Mucosa of stomach (tissue), 1 donor: ENCODE data around the gene ZNF846.

Source experiments
- H3K27me3 ChIP-seq: one replicate; pipeline ENCODE4 v1.7.0; 2013; ENCODE audit warnings: mild to moderate bottlenecking, low read length; ENCODE audit not compliant: control insufficient read depth, insufficient read depth
- H3K36me3 ChIP-seq: one replicate; pipeline ENCODE4 v1.7.0; 2013; ENCODE audit warnings: low read length; ENCODE audit not compliant: control insufficient read depth, insufficient read depth
- H3K4me1 ChIP-seq: one replicate; pipeline ENCODE4 v1.7.0; 2013; ENCODE audit warnings: mild to moderate bottlenecking, low read length; ENCODE audit not compliant: control insufficient read depth, insufficient read depth
- H3K4me3 ChIP-seq: one replicate; pipeline ENCODE4 v1.7.0; 2013; ENCODE audit warnings: low read length
- H3K9ac ChIP-seq: one replicate; pipeline ENCODE4 v1.7.0; 2013; ENCODE audit warnings: mild to moderate bottlenecking, low read length, moderate library complexity
- H3K9me3 ChIP-seq: one replicate; pipeline ENCODE4 v1.7.0; 2013; ENCODE audit warnings: mild to moderate bottlenecking, low read length, moderate library complexity; ENCODE audit not compliant: control insufficient read depth
- donor health status: Pancreatic carcinoma.

ZNF846 gene

DNA sequence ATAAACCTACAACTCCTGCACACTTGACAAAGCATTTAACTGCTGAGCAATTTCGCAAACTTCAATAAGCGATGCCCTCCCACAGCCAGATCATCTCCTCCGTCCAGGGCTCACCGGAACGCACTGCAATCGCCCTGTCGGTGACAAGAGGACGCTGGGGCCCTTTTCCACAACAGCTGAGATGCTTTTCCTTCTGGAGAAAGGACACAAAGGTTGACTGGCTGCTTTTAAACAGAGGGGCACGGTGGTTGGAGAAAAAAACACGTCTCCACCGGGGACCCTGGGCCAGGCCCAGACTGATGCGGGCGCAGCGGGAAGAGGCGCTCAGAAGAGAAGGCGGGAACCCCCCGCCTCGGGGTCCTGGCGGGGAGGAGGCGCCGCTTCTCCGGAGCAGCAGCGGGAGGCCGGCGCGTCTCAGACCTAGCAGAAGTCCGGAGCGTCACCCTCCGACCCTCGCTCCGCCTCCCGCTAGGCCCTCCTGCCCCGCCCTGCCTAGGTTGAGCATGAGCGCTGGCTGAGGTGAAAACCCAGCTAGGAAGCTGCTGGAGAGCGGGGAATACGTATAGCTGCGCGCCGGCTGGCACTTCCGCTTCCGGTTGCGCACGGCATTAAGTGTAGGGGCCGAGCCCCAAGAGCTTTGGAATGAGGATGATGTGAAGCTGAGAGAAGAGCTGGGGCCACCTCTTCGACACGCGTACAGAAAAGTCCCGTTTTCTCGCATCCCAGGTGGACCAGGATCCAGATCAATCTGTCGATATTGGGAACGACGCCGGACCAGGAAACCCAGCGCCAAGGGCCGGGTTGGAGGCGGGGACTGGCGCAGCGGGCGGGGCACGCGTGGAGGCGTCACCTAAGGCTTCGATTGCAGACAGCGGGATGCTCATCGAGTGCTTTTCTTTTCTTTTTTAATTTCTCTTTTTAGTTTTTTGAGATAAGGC lies at the start of gene ZNF846:
TSS of gene ZNF846 (minus strand) at position 564 of the 938 bp plus-strand sequence. CDS start 3,788 bp downstream, outside the sequence.
- Histone ChIP-seq H3K36me3 (no peaks in the 10 kb centered on the region), H3K9me3 (no peaks in the 10 kb centered on the region), H3K27me3 (no peaks in the 10 kb centered on the region)

DNA sequence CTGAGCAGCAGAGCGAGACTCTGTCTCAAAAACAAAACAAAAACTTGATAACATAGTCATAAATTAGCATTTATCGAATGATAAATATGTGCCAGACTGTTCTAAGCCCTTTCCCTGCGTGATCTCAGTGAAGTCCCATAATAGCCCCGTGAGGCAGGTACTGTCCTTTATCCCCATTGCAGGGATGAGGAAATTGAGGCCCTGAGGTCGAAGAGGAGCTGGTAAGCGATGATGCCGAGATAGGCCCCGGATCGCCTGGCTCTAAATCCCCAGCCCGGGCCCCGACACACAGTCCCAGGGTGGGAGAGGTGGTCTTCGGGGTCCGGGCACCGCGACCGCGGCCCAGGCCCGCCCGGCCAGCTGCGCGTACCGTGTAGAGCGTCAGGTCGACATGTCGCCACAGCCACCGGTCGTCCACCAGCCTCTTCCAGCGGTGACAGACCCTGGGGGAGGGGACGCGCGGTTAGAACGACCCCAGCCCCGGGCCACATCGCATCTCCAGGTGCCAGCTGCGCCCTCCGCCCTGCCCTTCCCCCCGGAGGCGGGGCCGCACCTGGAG lies 49.7 kb upstream of the ZNF846 start:
- Histone ChIP-seq H3K27me3 (no peaks in the 10 kb centered on the region), H3K9me3 (no peaks in the 10 kb centered on the region), H3K4me3 (peak overlapping the region; percentile 81), H3K36me3 (no peaks in the 10 kb centered on the region), H3K9ac (peak overlapping the region; percentile 77), H3K4me1 (peaks cover 9% of the 10 kb centered on the region)

More for the DNA sequence above, at the start of gene ZNF846:
- H3K9ac ChIP-seq = peak within 1 kb of the TSS; percentile 96
- H3K4me1 ChIP-seq = no peaks in the 10 kb centered on the region
- peak within 1 kb of the TSS; percentile 77 for H3K4me3 ChIP-seq

DNA sequence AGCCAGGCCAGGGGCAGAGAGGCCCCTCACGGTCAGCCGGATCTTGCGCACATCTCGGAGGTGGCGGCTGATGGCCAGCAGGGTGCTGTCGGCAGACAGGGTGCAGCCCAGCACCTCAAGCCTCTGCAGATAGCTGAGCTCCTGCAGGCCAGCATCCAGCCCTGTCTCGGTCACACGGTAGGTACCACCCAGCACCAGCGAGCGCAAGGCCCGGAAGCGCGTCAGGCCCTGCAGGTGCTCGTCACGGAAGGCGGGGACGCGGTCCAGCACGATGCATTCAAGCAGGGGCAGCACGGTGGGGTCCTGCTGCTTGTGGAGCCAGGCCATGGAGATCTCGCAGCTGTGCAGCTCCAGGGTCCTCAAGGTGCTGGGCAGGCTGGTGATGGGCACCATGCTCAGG lies 42.6 kb upstream of the ZNF846 start:
- Histone ChIP-seq H3K36me3 (no peaks in the 10 kb centered on the region), H3K27me3 (no peaks in the 10 kb centered on the region), H3K9me3 (no peaks in the 10 kb centered on the region)

DNA sequence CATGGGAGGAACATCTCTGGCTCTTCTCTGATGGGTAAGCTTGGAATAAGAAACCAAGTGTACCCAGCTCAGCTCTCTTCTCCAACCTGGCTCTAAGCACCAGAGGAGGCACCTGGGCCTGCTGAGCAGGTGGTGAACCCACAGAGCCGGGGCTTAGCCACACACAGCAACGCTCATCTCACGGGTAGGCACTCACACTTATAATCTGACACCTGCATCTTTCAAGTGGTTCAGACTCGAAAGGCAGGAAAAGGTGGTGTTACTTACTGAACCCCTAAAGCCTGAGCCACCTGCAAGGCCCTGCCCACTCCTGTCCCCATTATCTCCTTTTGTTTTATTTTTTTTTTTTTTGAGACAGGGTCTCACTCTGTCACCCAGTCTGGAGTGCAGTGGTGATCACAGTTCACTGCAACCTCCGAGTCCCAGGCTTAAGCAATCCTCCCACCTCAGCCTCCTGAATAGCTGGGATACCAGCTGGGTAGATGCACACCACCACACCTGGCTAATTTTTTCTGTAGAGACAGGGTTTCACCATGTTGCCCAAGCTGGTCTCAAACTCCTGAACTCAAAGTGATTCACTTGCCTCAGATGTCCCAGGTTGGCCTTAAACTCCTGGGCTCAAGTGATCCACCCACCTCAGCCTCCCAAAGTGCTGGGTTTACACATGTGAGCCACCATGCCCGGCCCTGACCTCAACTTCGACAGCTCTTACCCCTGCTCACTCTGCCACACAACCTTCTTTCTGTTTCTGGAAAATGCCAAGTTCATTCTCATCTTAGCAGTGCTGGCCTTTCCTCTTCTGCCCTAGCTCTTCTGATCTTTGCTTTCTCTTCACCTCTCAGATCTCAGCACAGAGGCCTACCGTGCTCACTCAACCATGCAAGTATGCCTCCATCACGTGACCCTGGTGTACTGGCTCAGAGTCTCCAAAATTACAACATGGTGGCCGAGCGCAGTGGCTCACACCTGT lies 40.6 kb upstream of the ZNF846 start:
- no peaks in the 10 kb centered on the region for H3K4me1 ChIP-seq
- no peak overlapping the region for H3K9ac ChIP-seq
- no peaks in the 10 kb centered on the region for H3K36me3 ChIP-seq
- H3K9me3 ChIP-seq = no peaks in the 10 kb centered on the region
- H3K27me3 ChIP-seq = no peaks in the 10 kb centered on the region
- no peak overlapping the region for H3K4me3 ChIP-seq

More for the DNA sequence above, 42.6 kb upstream of the ZNF846 start:
- H3K4me1 ChIP-seq = no peaks in the 10 kb centered on the region
- H3K9ac ChIP-seq = no peak overlapping the region
- no peak overlapping the region for H3K4me3 ChIP-seq

DNA sequence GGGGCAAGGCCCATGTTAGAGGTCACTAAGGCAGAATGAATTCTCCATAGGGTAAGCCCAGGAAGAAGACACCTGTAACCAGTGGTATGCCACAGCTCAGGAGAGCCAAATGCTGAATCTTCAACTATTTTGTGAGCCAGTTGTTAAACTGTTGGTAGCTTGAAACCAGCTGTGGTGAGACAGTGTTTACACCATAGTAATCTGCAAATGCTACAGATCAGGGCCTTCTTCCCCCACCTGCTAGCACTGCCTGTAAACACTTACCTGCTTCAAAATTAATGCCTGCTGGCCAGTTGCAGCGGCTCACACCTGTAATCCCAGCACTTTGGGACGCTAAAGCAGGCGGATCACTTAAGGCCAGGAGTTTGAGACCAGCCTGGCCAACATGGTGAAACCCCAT lies 38.3 kb upstream of the ZNF846 start:
- Histone ChIP-seq H3K9me3 (no peaks in the 10 kb centered on the region), H3K4me1 (no peaks in the 10 kb centered on the region), H3K4me3 (no peak overlapping the region), H3K27me3 (no peaks in the 10 kb centered on the region), H3K36me3 (no peaks in the 10 kb centered on the region), H3K9ac (no peak overlapping the region)

DNA sequence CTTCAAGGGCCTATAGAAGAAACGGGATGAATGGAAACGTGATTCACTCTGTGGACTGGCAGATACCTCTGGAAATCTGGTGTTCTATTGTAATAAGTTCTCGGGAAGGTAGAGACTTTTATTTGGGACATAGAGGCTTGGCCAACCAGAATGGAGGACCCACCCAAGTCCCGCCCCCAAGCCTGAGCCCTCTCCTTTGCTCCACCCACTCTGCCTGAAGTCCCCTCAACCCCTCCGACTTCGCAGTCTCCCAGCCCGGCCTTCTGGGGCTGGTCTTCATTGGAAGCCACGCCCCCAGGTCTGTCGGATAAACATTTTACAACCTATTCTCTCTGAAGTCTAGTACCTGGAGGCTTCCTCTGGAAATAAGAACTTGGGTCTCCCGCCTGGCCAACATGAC lies 33.4 kb upstream of the ZNF846 start:
- Histone ChIP-seq H3K36me3 (no peaks in the 10 kb centered on the region), H3K9ac (no peak overlapping the region), H3K4me1 (no peaks in the 10 kb centered on the region), H3K9me3 (no peaks in the 10 kb centered on the region), H3K27me3 (no peaks in the 10 kb centered on the region), H3K4me3 (no peak overlapping the region)

DNA sequence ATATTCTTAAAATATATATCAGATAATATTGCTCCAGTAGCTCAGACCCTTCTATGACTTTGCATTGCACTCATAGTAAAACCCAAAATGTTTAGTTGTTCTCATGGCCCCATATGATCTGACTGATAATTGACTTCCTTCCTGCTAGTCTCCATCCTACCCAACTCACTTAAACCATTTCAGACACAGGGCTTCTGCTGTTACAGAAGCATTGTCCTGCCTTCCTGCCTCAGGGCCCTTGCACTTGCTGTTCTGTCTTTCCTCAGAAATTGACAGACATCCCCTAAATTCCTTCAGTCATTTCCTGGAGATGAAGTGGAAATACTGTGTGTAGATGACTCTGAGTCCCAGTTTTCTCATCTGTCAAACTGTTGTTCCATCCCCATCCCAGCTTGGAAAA lies 30.6 kb upstream of the ZNF846 start:
- H3K4me1 ChIP-seq = peaks cover 5% of the 10 kb centered on the region

DNA sequence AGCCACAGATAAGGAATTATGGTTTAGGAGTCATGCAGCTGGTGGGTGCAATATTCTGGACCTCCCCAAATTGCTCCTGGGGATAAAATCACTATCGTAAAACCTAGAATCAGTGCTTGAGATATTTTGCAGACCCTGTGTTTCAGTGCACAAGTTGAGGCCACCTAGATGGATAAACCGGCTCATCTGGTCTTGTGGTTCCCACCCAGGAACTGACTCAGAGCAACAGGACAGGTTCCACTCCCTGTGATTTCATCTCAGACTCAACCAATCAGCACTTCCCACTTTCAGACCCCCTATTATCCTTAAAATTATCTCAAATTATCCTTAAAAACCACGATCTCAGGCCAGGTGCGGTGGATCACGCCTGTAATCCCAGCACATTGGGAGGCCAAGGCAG lies 29.3 kb upstream of the ZNF846 start:
- no peak overlapping the region for H3K9ac ChIP-seq
- peaks cover 9% of the 10 kb centered on the region for H3K4me1 ChIP-seq
- H3K27me3 ChIP-seq = no peaks in the 10 kb centered on the region
- no peaks in the 10 kb centered on the region for H3K36me3 ChIP-seq
- no peak overlapping the region for H3K4me3 ChIP-seq
- no peaks in the 10 kb centered on the region for H3K9me3 ChIP-seq

More for the DNA sequence above, 30.6 kb upstream of the ZNF846 start:
- H3K4me3 ChIP-seq = no peak overlapping the region
- no peaks in the 10 kb centered on the region for H3K27me3 ChIP-seq
- H3K36me3 ChIP-seq = no peaks in the 10 kb centered on the region
- no peak overlapping the region for H3K9ac ChIP-seq
- no peaks in the 10 kb centered on the region for H3K9me3 ChIP-seq

DNA sequence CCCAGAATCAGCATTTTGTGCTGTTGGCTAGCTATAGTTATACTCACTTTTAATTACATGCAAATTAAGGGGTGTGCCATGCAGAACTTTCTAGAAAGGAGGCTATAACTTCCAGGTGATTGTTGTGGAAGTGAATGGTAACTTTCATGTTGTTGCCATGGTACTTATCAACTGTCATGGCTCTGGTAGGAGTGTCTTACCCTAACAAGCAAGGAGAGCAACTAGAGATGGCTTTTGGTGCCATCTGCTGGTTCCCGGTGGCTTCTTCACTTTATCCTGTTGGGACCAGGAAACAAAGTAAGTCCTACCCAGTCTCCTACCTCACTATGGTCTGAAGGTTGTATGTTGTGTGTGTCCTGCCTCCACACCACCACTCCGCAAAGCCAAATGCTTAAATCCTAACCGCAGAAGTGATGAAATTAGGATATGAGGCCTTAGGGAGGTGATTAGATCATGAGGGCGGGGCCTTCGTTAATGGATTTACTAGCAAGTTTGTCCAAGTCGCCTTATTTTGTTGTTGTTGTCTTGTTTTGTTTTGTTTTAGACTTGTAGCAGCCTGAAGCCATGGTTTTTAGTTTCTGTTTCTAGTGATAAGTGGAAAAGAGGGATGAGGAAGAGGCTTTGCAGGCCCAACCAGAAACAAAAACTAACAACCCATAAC lies 27.7 kb upstream of the ZNF846 start:
- H3K9me3 ChIP-seq = no peaks in the 10 kb centered on the region
- no peak overlapping the region for H3K4me3 ChIP-seq
- peaks cover 9% of the 10 kb centered on the region for H3K4me1 ChIP-seq
- H3K27me3 ChIP-seq = no peaks in the 10 kb centered on the region
- H3K36me3 ChIP-seq = no peaks in the 10 kb centered on the region
- H3K9ac ChIP-seq = no peak overlapping the region

DNA sequence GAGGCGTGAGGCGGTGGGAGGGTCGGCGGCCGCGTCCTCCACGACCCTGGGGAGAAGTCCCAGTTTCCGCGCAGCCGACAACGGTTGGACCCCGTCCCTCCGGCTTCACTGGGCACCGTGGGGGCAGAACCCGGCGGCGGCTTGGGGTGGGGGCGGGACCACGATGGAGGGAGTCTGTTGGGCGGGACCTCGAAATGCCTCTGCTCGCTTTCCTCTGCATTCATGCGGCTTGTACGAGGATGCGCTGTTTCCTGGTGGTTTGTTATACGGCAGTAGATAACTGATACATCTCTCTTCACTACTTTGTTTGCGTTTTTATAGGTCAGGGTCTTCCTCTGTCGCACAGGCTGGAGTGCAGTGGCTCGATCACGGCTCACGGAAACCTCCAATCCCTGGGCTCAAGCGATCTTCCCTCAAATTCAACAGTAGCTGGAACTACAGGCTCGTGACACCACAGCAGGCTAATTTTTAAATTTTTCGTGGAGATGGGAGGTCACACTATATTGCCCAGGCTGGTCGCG lies 24.6 kb upstream of the ZNF846 start:
- peaks cover 28% of the 10 kb centered on the region for H3K4me1 ChIP-seq
- no peaks in the 10 kb centered on the region for H3K36me3 ChIP-seq
- H3K4me3 ChIP-seq = peak overlapping the region; percentile 80
- no peaks in the 10 kb centered on the region for H3K27me3 ChIP-seq
- H3K9ac ChIP-seq = peak overlapping the region; percentile 61
- H3K9me3 ChIP-seq = no peaks in the 10 kb centered on the region
